Measurements from ENCODE around the gene MED17.

GRCh38 chr11:93743291-93743690 is 40.8 kb upstream of the MED17 start:
- TF ChIP-seq REST (IDR thresholded peaks at IDR 0.05; ENCODE audit: borderline replicate concordance) (no peak), SMC3 (conservative IDR thresholded peaks at IDR 0.05; ENCODE audit: poor library complexity) (no peak)
- TF ChIP-seq, protein P1, sequence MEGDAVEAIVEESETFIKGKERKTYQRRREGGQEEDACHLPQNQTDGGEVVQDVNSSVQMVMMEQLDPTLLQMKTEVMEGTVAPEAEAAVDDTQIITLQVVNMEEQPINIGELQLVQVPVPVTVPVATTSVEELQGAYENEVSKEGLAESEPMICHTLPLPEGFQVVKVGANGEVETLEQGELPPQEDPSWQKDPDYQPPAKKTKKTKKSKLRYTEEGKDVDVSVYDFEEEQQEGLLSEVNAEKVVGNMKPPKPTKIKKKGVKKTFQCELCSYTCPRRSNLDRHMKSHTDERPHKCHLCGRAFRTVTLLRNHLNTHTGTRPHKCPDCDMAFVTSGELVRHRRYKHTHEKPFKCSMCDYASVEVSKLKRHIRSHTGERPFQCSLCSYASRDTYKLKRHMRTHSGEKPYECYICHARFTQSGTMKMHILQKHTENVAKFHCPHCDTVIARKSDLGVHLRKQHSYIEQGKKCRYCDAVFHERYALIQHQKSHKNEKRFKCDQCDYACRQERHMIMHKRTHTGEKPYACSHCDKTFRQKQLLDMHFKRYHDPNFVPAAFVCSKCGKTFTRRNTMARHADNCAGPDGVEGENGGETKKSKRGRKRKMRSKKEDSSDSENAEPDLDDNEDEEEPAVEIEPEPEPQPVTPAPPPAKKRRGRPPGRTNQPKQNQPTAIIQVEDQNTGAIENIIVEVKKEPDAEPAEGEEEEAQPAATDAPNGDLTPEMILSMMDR (IDR thresholded peaks at IDR 0.05; ENCODE audit: poor library complexity, severe bottlenecking), result no peak
